Naive thymus-derived CD8-positive, alpha-beta T cell (primary cell): Measurements from ENCODE around the gene GYS1. TPM values are rescaled to one million over a fixed set of nuclear protein-coding genes. Genes with fewer than 3 reads are reported as not detected.

Experiments used
- ATAC-seq, 2 donors: fragments of 150-1000 bp; cut with Tn5 transposase in 1 of 2; sonication (Bioruptor Pico), chemical (Tn5 transposase) in 1 of 2; 1 replicate in 1 of 2; 2 replicates in 1 of 2; pipeline ENCODE4 v1.10.0; 2021; ENCODE audit warnings: mild to moderate bottlenecking in 2 of 2, moderate library complexity in 2 of 2
- POLR2A ChIA-PET: fragments of 350-600 bp; sonication (Branson Sonifier 250); formaldehyde crosslinking; loops from one replicate; lab custom pipeline; 2021; ENCODE audit warnings: antibody characterized with exemption; lab: Charles Lee
- DNase-seq, 10 donors: peaks; one replicate each; pipeline versions ENCODE4 v3.0.0 to v3.0.0-alpha.2; 2020 to 2022
- H3K27ac Mint-ChIP-seq, 10 donors: one replicate each; pipeline ENCODE4 v1.8.0; 2020 to 2022; ENCODE audit warnings: mild to moderate bottlenecking in 10 of 10, mixed read lengths in 10 of 10, moderate library complexity in 4 of 10, inconsistent platforms in 1 of 10
- H3K27me3 Mint-ChIP-seq, 5 donors: one replicate each; pipeline ENCODE4 v1.8.0; 2021 to 2022; ENCODE audit warnings: mixed read lengths in 5 of 5
- H3K36me3 Mint-ChIP-seq, 3 donors: one replicate each; pipeline ENCODE4 v1.8.0; 2020 to 2022; ENCODE audit warnings: mixed read lengths in 3 of 3, mild to moderate bottlenecking in 2 of 3, inconsistent platforms in 1 of 3
- H3K4me1 Mint-ChIP-seq, 4 donors: one replicate each; pipeline ENCODE4 v1.8.0; 2021 to 2022; ENCODE audit warnings: mixed read lengths in 4 of 4
- H3K4me3 Mint-ChIP-seq, 10 donors: one replicate each; pipeline ENCODE4 v1.8.0; 2020 to 2022; ENCODE audit warnings: mild to moderate bottlenecking in 10 of 10, mixed read lengths in 10 of 10, moderate library complexity in 6 of 10, inconsistent platforms in 1 of 10
- H3K9me3 Mint-ChIP-seq, 9 donors: one replicate each; pipeline ENCODE4 v1.8.0; 2020 to 2022; ENCODE audit warnings: mixed read lengths in 9 of 9, mild to moderate bottlenecking in 3 of 9, inconsistent platforms in 1 of 9, moderate library complexity in 1 of 9
- polyA plus RNA-seq, 3 donors: library from polyadenylated mRNA; unstranded; fragments of 300-500 nt; fragmentation: Illumina TruSeq; gene quantifications; one replicate each; pipeline ENCODE4 v1.2.3, GENCODE V29; 2021
- total RNA-seq, 8 experiments: library from RNA in 2 of 8; stranded (reverse) in 2 of 8; gene quantifications; one replicate each; pipeline ENCODE4 v1.2.3 and lab custom pipeline; 2021 to 2026

The GYS1 gene
- total and polyA plus RNA-seq, 5 experiments from 2014 or later, result 17.9 to 47.9 (median 31.0) TPM

- POLR2A ChIA-PET, result interaction anchor here (0.6 to 5.3 kb wide), 13 partner anchors 10 to 348 kb away, joined by 3 to 53 read pairs (median 6); partner anchors contain the start of genes BAX, GYS1, NUCB1 and PPP1R15A
- H3K9me3 Mint-ChIP-seq, result no peaks in the 10 kb centered on the region
- H3K36me3 Mint-ChIP-seq, result peaks cover 0 to 38% (median 16%) of the 10 kb centered on the region in 3 donors
- H3K4me1 Mint-ChIP-seq, result peaks cover 30 to 67% (median 61%) of the 10 kb centered on the region in 4 donors
- H3K4me3 Mint-ChIP-seq, result peak overlapping the region; percentile 94 to 100 (median 99)
- peak overlapping the region; percentile 57 to 99 (median 98) for H3K27ac Mint-ChIP-seq
- DNase-seq (no peak), ATAC-seq (no peak)
- no peaks in the 10 kb centered on the region for H3K27me3 Mint-ChIP-seq
These were observed 26.4 kb downstream of the GYS1 start for GRCh38 chr19:48966541-48967345.

- Mint-ChIP-seq H3K4me3 (peak overlapping the region; percentile 94 to 100 (median 99)), H3K4me1 (peaks cover 32 to 71% (median 65%) of the 10 kb centered on the region in 4 donors)
- DNase-seq, result peak; percentile 77 to 94 (median 88)
These were observed 27.1 kb downstream of the GYS1 start for GRCh38 chr19:48965806-48966540.

GRCh38 chr19:48965040-48965805 lies 27.9 kb downstream of the GYS1 start, which contains the start of gene FTL:
FTL (plus strand) TSS chr19:48965309; CDS start chr19:48965508, 199 bp downstream.
- Mint-ChIP-seq H3K4me1 (peaks cover 32 to 69% (median 65%) of the 10 kb centered on the region in 4 donors), H3K27ac (peak within 1 kb of the TSS; percentile 96 to 99 (median 98)), H3K4me3 (peak within 1 kb of the TSS; percentile 94 to 100 (median 99)), H3K9me3 (no peaks in the 10 kb centered on the region), H3K36me3 (peaks cover 0 to 36% (median 11%) of the 10 kb centered on the region in 3 donors), H3K27me3 (no peaks in the 10 kb centered on the region)
- ATAC-seq, result peak; percentile 76 to 77
- DNase-seq, result peak; percentile 78 to 95 (median 87)
- POLR2A ChIA-PET, result interaction anchor here (0.6 to 5.3 kb wide), 18 partner anchors 9 to 1061 kb away, joined by 3 to 53 read pairs (median 6); partner anchors contain the start of genes BAX, GYS1, HSD17B14 and NUCB1

More at GRCh38 chr19:48965806-48966540, 27.1 kb downstream of the GYS1 start:
- peak overlapping the region; percentile 96 to 99 (median 98) for H3K27ac Mint-ChIP-seq
- H3K27me3 Mint-ChIP-seq, result no peaks in the 10 kb centered on the region
- POLR2A ChIA-PET, result interaction anchor here (0.6 to 5.3 kb wide), 19 partner anchors 8 to 1060 kb away, joined by 3 to 53 read pairs (median 6); partner anchors contain the start of genes BAX, GYS1, HSD17B14 and NUCB1
- peak; percentile 71 to 79 for ATAC-seq
- no peaks in the 10 kb centered on the region for H3K9me3 Mint-ChIP-seq
- H3K36me3 Mint-ChIP-seq, result peaks cover 0 to 37% (median 14%) of the 10 kb centered on the region in 3 donors

- ATAC-seq (no peak), DNase-seq (peak in 3 of 10 donors; percentile 22 to 24 (median 23))
- POLR2A ChIA-PET, result interaction anchor here (0.5 to 5.3 kb wide), 19 partner anchors 10 to 1547 kb away, joined by 3 to 53 read pairs (median 5); partner anchors contain the start of genes BAX, GYS1, HSD17B14 and NUCB1
- Mint-ChIP-seq H3K4me3 (peak overlapping the region; percentile 94 to 100 (median 99)), H3K27ac (peak overlapping the region; percentile 93 to 99 (median 98)), H3K27me3 (no peaks in the 10 kb centered on the region), H3K9me3 (no peaks in the 10 kb centered on the region), H3K36me3 (peaks cover 0 to 34% (median 11%) of the 10 kb centered on the region in 3 donors), H3K4me1 (peaks cover 32 to 73% (median 67%) of the 10 kb centered on the region in 4 donors)
These were observed 28.7 kb downstream of the GYS1 start for GRCh38 chr19:48964205-48965039.

GRCh38 chr19:48963371-48964204 lies 29.5 kb downstream of the GYS1 start:
- Mint-ChIP-seq H3K36me3 (peaks cover 0 to 33% (median 11%) of the 10 kb centered on the region in 3 donors), H3K27me3 (no peaks in the 10 kb centered on the region), H3K4me3 (peak overlapping the region; percentile 94 to 100 (median 99)), H3K27ac (peak overlapping the region; percentile 92 to 99 (median 97)), H3K4me1 (peaks cover 32 to 76% (median 69%) of the 10 kb centered on the region in 4 donors), H3K9me3 (no peaks in the 10 kb centered on the region)
- DNase-seq (peak in 7 of 10 donors; percentile 26 to 77 (median 42)), ATAC-seq (no peak)
- POLR2A ChIA-PET, result interaction anchor here (0.5 to 5.3 kb wide), 13 partner anchors 9 to 1548 kb away, joined by 3 to 53 read pairs (median 3); partner anchors contain the start of genes BAX, GYS1, NUCB1 and RUVBL2

GRCh38 chr19:48962849-48963165 lies 30.3 kb downstream of the GYS1 start:
- no peak for ATAC-seq
- H3K36me3 Mint-ChIP-seq, result peaks cover 0 to 31% (median 11%) of the 10 kb centered on the region in 3 donors

GRCh38 chr19:48962029-48962848 lies 30.9 kb downstream of the GYS1 start:
- POLR2A ChIA-PET, result interaction anchor here (0.5 to 2.3 kb wide), 8 partner anchors 8 to 598 kb away, joined by 3 to 8 read pairs (median 4); partner anchors contain the start of genes DBP, DHDH, GYS1 and RUVBL2
- ATAC-seq, result no peak
- H3K27me3 Mint-ChIP-seq, result no peaks in the 10 kb centered on the region
- H3K4me3 Mint-ChIP-seq, result peak overlapping the region; percentile 46 to 100 (median 66)
- peak overlapping the region; percentile 88 to 99 (median 96) for H3K27ac Mint-ChIP-seq
- H3K4me1 Mint-ChIP-seq, result peaks cover 30 to 78% (median 68%) of the 10 kb centered on the region in 4 donors
- H3K9me3 Mint-ChIP-seq, result no peaks in the 10 kb centered on the region
- peaks cover 0 to 31% (median 10%) of the 10 kb centered on the region in 3 donors for H3K36me3 Mint-ChIP-seq
- peak in 5 of 10 donors; percentile 34 to 66 (median 47) for DNase-seq

More at GRCh38 chr19:48962849-48963165, 30.3 kb downstream of the GYS1 start:
- Mint-ChIP-seq H3K9me3 (no peaks in the 10 kb centered on the region), H3K27me3 (no peaks in the 10 kb centered on the region), H3K4me1 (peaks cover 30 to 79% (median 67%) of the 10 kb centered on the region in 4 donors), H3K27ac (peak overlapping the region; percentile 88 to 99 (median 96)), H3K4me3 (peak overlapping the region in 9 of 10 donors; percentile 56 to 100 (median 82))
- POLR2A ChIA-PET, result interaction anchor here (0.9 to 2.3 kb wide), 3 partner anchors 8 to 31 kb away, joined by 5 to 8 read pairs (median 6); partner anchors contain the start of genes DHDH, GYS1 and RUVBL2
- DNase-seq, result no peak

- DNase-seq (no peak), ATAC-seq (no peak)
- peaks cover 4 to 29% (median 8%) of the 10 kb centered on the region in 3 donors for H3K36me3 Mint-ChIP-seq
- H3K4me1 Mint-ChIP-seq, result peaks cover 33 to 73% (median 69%) of the 10 kb centered on the region in 4 donors
- H3K27ac Mint-ChIP-seq, result peak overlapping the region; percentile 88 to 99 (median 96)
- H3K9me3 Mint-ChIP-seq, result no peaks in the 10 kb centered on the region
- H3K4me3 Mint-ChIP-seq, result peak overlapping the region in 9 of 10 donors; percentile 46 to 100 (median 65)
- no peaks in the 10 kb centered on the region for H3K27me3 Mint-ChIP-seq
- POLR2A ChIA-PET, result interaction anchor here (0.5 to 2.3 kb wide), 7 partner anchors 9 to 598 kb away, joined by 3 to 8 read pairs (median 5); partner anchors contain the start of genes DBP, DHDH, GYS1 and RUVBL2
These were observed 31.5 kb downstream of the GYS1 start for GRCh38 chr19:48961673-48962028.

GRCh38 chr19:48961051-48961649 lies 32.0 kb downstream of the GYS1 start:
- DNase-seq, result no peak
- Mint-ChIP-seq H3K9me3 (no peaks in the 10 kb centered on the region), H3K27me3 (no peaks in the 10 kb centered on the region), H3K4me3 (peak overlapping the region in 4 of 10 donors; percentile 34 to 98 (median 47)), H3K4me1 (peaks cover 36 to 71% (median 68%) of the 10 kb centered on the region in 4 donors), H3K36me3 (peaks cover 3 to 29% (median 4%) of the 10 kb centered on the region in 3 donors), H3K27ac (peak overlapping the region; percentile 69 to 98 (median 85))
- POLR2A ChIA-PET, result interaction anchor here (0.5 to 2.3 kb wide), 3 partner anchors 9 to 324 kb away, joined by 3 to 8 read pairs (median 7); partner anchors contain the start of gene DBP
- no peak for ATAC-seq
